MM.1S (cell line): ENCODE data around the gene POGLUT2.

ENCODE experiments used
- DNase-seq: peaks from one replicate; pipeline ENCODE4 v3.0.0-alpha.2; 2015
- H2AFZ ChIP-seq: fragments of 300-600 bp; sonication (generic); 2 replicates; pipeline ENCODE4 v1.6.0; 2016; ENCODE audit warnings: antibody characterized with exemption, low read length
- H3F3A ChIP-seq: fragments of 300-600 bp; sonication (generic); 2 replicates; pipeline ENCODE4 v1.6.1; 2016; ENCODE audit warnings: mild to moderate bottlenecking, antibody characterized with exemption, low read length, moderate library complexity, mixed read lengths; ENCODE audit not compliant: insufficient read depth
- H3K27ac ChIP-seq: fragments of 300-600 bp; sonication (generic); 2 replicates; pipeline ENCODE4 v1.5.1; 2016; ENCODE audit warnings: mild to moderate bottlenecking, low read length
- H3K27me3 ChIP-seq: fragments of 300-600 bp; sonication (generic); replicated peaks from 2 replicates; pipeline ENCODE4 v1.6.0; 2016; ENCODE audit warnings: low read length; ENCODE audit not compliant: insufficient read depth
- H3K36me3 ChIP-seq: fragments of 300-600 bp; sonication (generic); replicated peaks from 2 replicates; pipeline ENCODE4 v1.6.1; 2016; ENCODE audit warnings: mild to moderate bottlenecking, low read length, mixed read lengths; ENCODE audit not compliant: insufficient read depth
- H3K4me1 ChIP-seq: fragments of 300-600 bp; sonication (generic); 2 replicates; pipeline ENCODE4 v1.6.1; 2016; ENCODE audit warnings: low read length, mixed read lengths
- H3K4me2 ChIP-seq: fragments of 300-600 bp; sonication (generic); 2 replicates; pipeline ENCODE4 v1.6.0; 2016; ENCODE audit warnings: low read depth, low read length
- H3K4me3 ChIP-seq: fragments of 300-600 bp; sonication (generic); 2 replicates; pipeline ENCODE4 v1.5.1; 2016; ENCODE audit warnings: low read length, mixed read lengths
- H3K79me2 ChIP-seq: fragments of 300-600 bp; sonication (generic); 2 replicates; pipeline ENCODE4 v1.6.1; 2016; ENCODE audit warnings: mixed run types, low read length, mixed read lengths
- H3K9ac ChIP-seq: fragments of 300-600 bp; sonication (generic); 2 replicates; pipeline ENCODE4 v1.6.1; 2016; ENCODE audit warnings: low read length, mixed read lengths
- H3K9me2 ChIP-seq: fragments of 300-600 bp; sonication (generic); replicated peaks from 2 replicates; pipeline ENCODE4 v1.6.1; 2016; ENCODE audit warnings: mild to moderate bottlenecking, low read length, mixed read lengths; ENCODE audit not compliant: insufficient read depth
- H3K9me3 ChIP-seq: fragments of 300-600 bp; sonication (generic); replicated peaks from 2 replicates; pipeline ENCODE4 v1.6.1; 2016; ENCODE audit warnings: mild to moderate bottlenecking, low read length, mixed read lengths; ENCODE audit not compliant: insufficient read depth
- H4K20me1 ChIP-seq: fragments of 300-600 bp; sonication (generic); 2 replicates; pipeline ENCODE4 v1.6.1; 2016; ENCODE audit warnings: mild to moderate bottlenecking, low read length, moderate library complexity, mixed read lengths; ENCODE audit not compliant: insufficient read depth
- CTCF ChIP-seq: fragments of 300-600 bp; sonication (generic); IDR thresholded peaks from 2 replicates; pipeline ENCODE4 v1.5.1; 2016; ENCODE audit warnings: antibody characterized with exemption, low read length, mixed read lengths
- EZH2 ChIP-seq: fragments of 300-600 bp; sonication (generic); optimal IDR thresholded peaks from 2 replicates; pipeline ENCODE3; 2017; ENCODE audit warnings: low read depth, mild to moderate bottlenecking, antibody characterized with exemption, low read length, mixed read lengths
- EZH2phosphoT487 ChIP-seq: fragments of 300-600 bp; sonication (generic); IDR thresholded peaks from 2 replicates; pipeline ENCODE4 v1.6.1; 2018; ENCODE audit warnings: antibody characterized with exemption, low read length

The POGLUT2 gene

GRCh38 chr13:102825921-102826706 lies 27.3 kb upstream of the POGLUT2 start:
- no peak for DNase-seq
- no peaks in the 10 kb centered on the region for H3K9me2 ChIP-seq
- H3F3A ChIP-seq: no peaks in the 10 kb centered on the region
- no peak overlapping the region for H3K4me3 ChIP-seq
- H3K27ac ChIP-seq: no peak overlapping the region
- H4K20me1 ChIP-seq: no peaks in the 10 kb centered on the region
- no peak overlapping the region for H3K4me2 ChIP-seq
- no peak overlapping the region for H3K9ac ChIP-seq
- no peak overlapping the region for H2AFZ ChIP-seq
- no peaks in the 10 kb centered on the region for H3K9me3 ChIP-seq
- H3K27me3 ChIP-seq: no peaks in the 10 kb centered on the region
- H3K79me2 ChIP-seq: no peaks in the 10 kb centered on the region
- H3K36me3 ChIP-seq: no peaks in the 10 kb centered on the region
- H3K4me1 ChIP-seq: no peaks in the 10 kb centered on the region
- TF ChIP-seq CTCF: no peak
- no peak for TF ChIP-seq EZH2phosphoT487
- TF ChIP-seq EZH2: no peak

DNA sequence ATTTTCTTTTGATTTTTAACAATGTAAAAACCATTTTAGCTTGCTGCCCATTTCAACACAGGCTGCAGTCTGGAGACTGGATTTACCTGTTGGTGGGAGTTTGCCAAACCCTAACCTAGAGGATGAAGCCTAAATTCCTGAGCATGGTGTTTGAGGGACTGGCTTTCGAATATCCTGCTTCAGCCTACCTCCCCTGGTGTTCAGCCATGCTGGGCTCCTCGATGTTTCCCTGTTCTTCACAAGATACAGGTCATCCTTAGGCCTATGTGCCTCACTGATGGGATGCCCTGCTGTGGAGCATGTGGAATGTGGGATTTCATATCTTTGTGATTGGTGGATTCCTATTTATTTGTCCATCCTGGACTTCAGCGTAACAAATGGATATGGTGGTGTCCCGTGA lies 26.6 kb upstream of the POGLUT2 start:
- no peaks in the 10 kb centered on the region for H3K9me2 ChIP-seq
- H3K9ac ChIP-seq: no peak overlapping the region
- no peak overlapping the region for H2AFZ ChIP-seq
- no peak for DNase-seq
- H3K4me2 ChIP-seq: no peak overlapping the region
- H3F3A ChIP-seq: no peaks in the 10 kb centered on the region
- no peaks in the 10 kb centered on the region for H3K27me3 ChIP-seq
- TF ChIP-seq EZH2: no peak
- no peak for TF ChIP-seq EZH2phosphoT487
- TF ChIP-seq CTCF: no peak
- H4K20me1 ChIP-seq: no peaks in the 10 kb centered on the region
- H3K27ac ChIP-seq: no peak overlapping the region
- H3K9me3 ChIP-seq: no peaks in the 10 kb centered on the region
- H3K4me3 ChIP-seq: no peak overlapping the region
- H3K36me3 ChIP-seq: no peaks in the 10 kb centered on the region
- no peaks in the 10 kb centered on the region for H3K4me1 ChIP-seq
- no peaks in the 10 kb centered on the region for H3K79me2 ChIP-seq

DNA sequence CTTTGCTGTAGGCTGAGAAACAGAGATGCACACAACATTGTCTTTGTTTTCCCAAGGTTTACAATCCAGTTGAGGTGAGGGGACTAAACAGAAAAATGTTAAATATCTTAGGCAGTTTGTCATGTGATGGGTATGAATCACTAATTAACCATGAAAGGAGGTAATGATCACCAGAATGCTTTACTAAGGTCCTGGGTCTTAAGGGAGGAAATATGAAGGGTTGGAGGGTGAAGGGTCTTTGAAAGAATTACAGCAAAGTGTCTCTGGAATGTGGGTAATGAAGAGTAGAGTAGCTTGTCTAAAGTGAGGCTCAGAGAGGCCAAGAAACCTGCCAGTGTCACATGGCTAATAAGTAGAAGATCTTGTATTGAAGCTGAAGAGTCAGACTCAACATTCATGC lies 19.1 kb upstream of the POGLUT2 start:
- Histone ChIP-seq H3K9me3 (no peaks in the 10 kb centered on the region), H3F3A (peaks cover 5% of the 10 kb centered on the region; the same call in 1 of the 2 replicates), H4K20me1 (no peaks in the 10 kb centered on the region), H3K36me3 (no peaks in the 10 kb centered on the region), H2AFZ (no peak overlapping the region), H3K4me2 (no peak overlapping the region), H3K79me2 (peaks cover 13% of the 10 kb centered on the region), H3K27ac (no peak overlapping the region), H3K4me1 (peaks cover 9% of the 10 kb centered on the region), H3K4me3 (no peak overlapping the region), H3K9me2 (no peaks in the 10 kb centered on the region), H3K9ac (no peak overlapping the region), H3K27me3 (no peaks in the 10 kb centered on the region)
- DNase-seq: no peak
- TF ChIP-seq EZH2 (no peak), CTCF (no peak), EZH2phosphoT487 (no peak)
